Activated CD8-positive, alpha-beta memory T cell treated with anti-CD3 and anti-CD28 coated beads, Interleukin-2, amount 50 U/mL, for 48 hours (primary cell): ENCODE results near the gene GPRC6A.
"Not testable (repeated sequence)": the region's sequence is repeated elsewhere in the genome, so short reads cannot be mapped to it uniquely, and the experiment has no call there.

Source experiments
- DNase-seq: peaks from one replicate; pipeline ENCODE4 v3.0.0-alpha.2; 2020

The GPRC6A gene

GRCh38 chr6:116828983-116829382 is at the start of gene GPRC6A:
TSS of gene GPRC6A (minus strand) at chr6:116829083. CDS start at chr6:116829013, 70 bp downstream.
- DNase-seq = no peak

- DNase-seq = no peak
Measured at GRCh38 chr6:116877743-116878142, 48.9 kb upstream of the GPRC6A start.

GRCh38 chr6:116876635-116877611 is 48.0 kb upstream of the GPRC6A start, which contains the start of gene RFX6:
TSS of gene RFX6 (plus strand) at chr6:116877242. CDS start at chr6:116877276, 34 bp downstream.
- DNase-seq = no peak

GRCh38 chr6:116876107-116876506 is 47.2 kb upstream of the GPRC6A start:
- DNase-seq = no peak

GRCh38 chr6:116872771-116873170 is 43.9 kb upstream of the GPRC6A start:
- DNase-seq = no peak

GRCh38 chr6:116866281-116866871 is 37.5 kb upstream of the GPRC6A start:
- DNase-seq = no peak

- no peak for DNase-seq
Measured at GRCh38 chr6:116859264-116859663, 30.4 kb upstream of the GPRC6A start.

- no peak for DNase-seq
Measured at GRCh38 chr6:116858060-116858459, 29.2 kb upstream of the GPRC6A start.

GRCh38 chr6:116847227-116847626 is 18.3 kb upstream of the GPRC6A start:
- DNase-seq = no peak

- DNase-seq = no peak
Measured at GRCh38 chr6:116842459-116842858, 13.6 kb upstream of the GPRC6A start.

- no peak for DNase-seq
Measured at GRCh38 chr6:116840091-116840490, 11.2 kb upstream of the GPRC6A start.

- no peak for DNase-seq
Measured at GRCh38 chr6:116836606-116837342, 7.9 kb upstream of the GPRC6A start.

- not testable (repeated sequence) for DNase-seq
Measured at GRCh38 chr6:116834526-116834925, 5.6 kb upstream of the GPRC6A start.

- no peak for DNase-seq
Measured at GRCh38 chr6:116827561-116828240, 1.2 kb downstream of the GPRC6A start.

GRCh38 chr6:116816336-116816735 is 12.5 kb downstream of the GPRC6A start:
- not testable (repeated sequence) for DNase-seq

- DNase-seq = no peak
Measured at GRCh38 chr6:116812051-116812650, 16.7 kb downstream of the GPRC6A start.

- no peak for DNase-seq
Measured at GRCh38 chr6:116801971-116802370, 26.9 kb downstream of the GPRC6A start.

GRCh38 chr6:116799945-116800344 is 28.9 kb downstream of the GPRC6A start:
- DNase-seq = no peak

- no peak for DNase-seq
Measured at GRCh38 chr6:116797585-116797984, 31.3 kb downstream of the GPRC6A start.

GRCh38 chr6:116793224-116793623 is 35.7 kb downstream of the GPRC6A start:
- DNase-seq = no peak

- DNase-seq = no peak
Measured at GRCh38 chr6:116783852-116784251, 45.0 kb downstream of the GPRC6A start.

- no peak for DNase-seq
Measured at GRCh38 chr6:116779573-116780164, 49.2 kb downstream of the GPRC6A start.
